Measurements from ENCODE around the gene ABR. TPM values are rescaled to one million over a fixed set of nuclear protein-coding genes. Genes with fewer than 3 reads are reported as not detected.

ABR gene
- polyA plus RNA-seq, 1 donor from 2014 or later, result 34.5 TPM

GRCh38 chr17:1091900-1092299 lies 87.9 kb downstream of the ABR start:
- no peak overlapping the region for H3K27ac ChIP-seq (ENCODE audit: low read length)
- H3K9me3 ChIP-seq (ENCODE audit: low read length), result no peaks in the 10 kb centered on the region
- peaks cover 7% of the 10 kb centered on the region for H3K36me3 ChIP-seq (ENCODE audit: insufficient read depth, low read length)
- no peak for TF ChIP-seq TAF1 (IDR thresholded peaks at IDR 0.05; ENCODE audit: low read depth)
- no peak for TF ChIP-seq REST (IDR thresholded peaks at IDR 0.05; ENCODE audit: borderline replicate concordance)
- no peak for TF ChIP-seq EP300 (conservative IDR thresholded peaks at IDR 0.05; ENCODE audit: poor library complexity, severe bottlenecking)
- TF ChIP-seq MXI1 (conservative IDR thresholded peaks at IDR 0.05; ENCODE audit: poor library complexity, severe bottlenecking), result no peak
- no peak for TF ChIP-seq POLR2AphosphoS5 (IDR thresholded peaks at IDR 0.05)
- TF ChIP-seq EZH2 (IDR thresholded peaks at IDR 0.05; ENCODE audit: borderline replicate concordance, insufficient read depth, low read length, poor library complexity, severe bottlenecking), result no peak
- TF ChIP-seq RAD21 (conservative IDR thresholded peaks at IDR 0.05), result no peak
- no peak overlapping the region for H3K4me2 ChIP-seq (ENCODE audit: low read length)
- no peaks in the 10 kb centered on the region for H3K9me2 ChIP-seq (ENCODE audit: insufficient read depth, low read length)
- no peaks in the 10 kb centered on the region for H4K20me1 ChIP-seq (ENCODE audit: insufficient read depth)
- H3K9ac ChIP-seq (ENCODE audit: low read length), result no peak overlapping the region
- H3F3A ChIP-seq (ENCODE audit: insufficient read depth, low read length, poor library complexity, severe bottlenecking), result no peaks in the 10 kb centered on the region
- H3K27me3 ChIP-seq (ENCODE audit: insufficient read depth, low read depth, low read length), result no peaks in the 10 kb centered on the region
- H3K79me2 ChIP-seq (replicated peaks; ENCODE audit: insufficient read depth, low read length), result no peaks in the 10 kb centered on the region
- H2AFZ ChIP-seq (ENCODE audit: low read depth, low read length), result no peak overlapping the region
- H3K4me3 ChIP-seq (ENCODE audit: low read length), result no peak overlapping the region

DNA sequence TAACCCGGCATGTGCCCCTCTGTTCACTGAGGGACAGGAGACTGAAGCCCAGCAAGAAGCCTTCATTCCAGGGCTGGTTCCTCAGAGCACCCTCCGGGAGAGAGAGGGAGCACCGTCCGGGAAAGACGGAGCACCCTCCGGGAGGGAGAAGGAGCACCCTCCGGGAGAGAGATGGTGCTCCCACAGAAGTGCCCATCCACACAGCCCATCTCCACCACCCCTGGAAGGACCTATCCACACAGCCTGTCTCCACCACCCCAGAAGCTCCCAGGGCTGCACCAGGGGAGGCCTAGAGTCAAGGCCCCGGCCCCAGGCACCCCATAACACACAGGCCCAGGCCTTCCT lies 88.6 kb downstream of the ABR start:
- Histone ChIP-seq H3K4me3 (ENCODE audit: low read length) (no peak overlapping the region), H3K9ac (ENCODE audit: low read length) (no peak overlapping the region), H3K9me3 (ENCODE audit: low read length) (no peaks in the 10 kb centered on the region), H3F3A (ENCODE audit: insufficient read depth, low read length, poor library complexity, severe bottlenecking) (no peaks in the 10 kb centered on the region), H3K27me3 (ENCODE audit: insufficient read depth, low read depth, low read length) (no peaks in the 10 kb centered on the region), H3K79me2 (replicated peaks; ENCODE audit: insufficient read depth, low read length) (no peaks in the 10 kb centered on the region), H3K4me2 (ENCODE audit: low read length) (no peak overlapping the region), H3K9me2 (ENCODE audit: insufficient read depth, low read length) (no peaks in the 10 kb centered on the region), H3K36me3 (ENCODE audit: insufficient read depth, low read length) (peaks cover 7% of the 10 kb centered on the region), H4K20me1 (ENCODE audit: insufficient read depth) (no peaks in the 10 kb centered on the region), H2AFZ (ENCODE audit: low read depth, low read length) (no peak overlapping the region), H3K27ac (ENCODE audit: low read length) (no peak overlapping the region)
- TF ChIP-seq POLR2AphosphoS5 (IDR thresholded peaks at IDR 0.05), result no peak
- TF ChIP-seq EZH2 (IDR thresholded peaks at IDR 0.05; ENCODE audit: borderline replicate concordance, insufficient read depth, low read length, poor library complexity, severe bottlenecking), result no peak
- TF ChIP-seq SMC3 (conservative IDR thresholded peaks at IDR 0.05; ENCODE audit: poor library complexity), result no peak
- TF ChIP-seq MXI1 (conservative IDR thresholded peaks at IDR 0.05; ENCODE audit: poor library complexity, severe bottlenecking), result no peak
- TF ChIP-seq TAF1 (IDR thresholded peaks at IDR 0.05; ENCODE audit: low read depth), result no peak

DNA sequence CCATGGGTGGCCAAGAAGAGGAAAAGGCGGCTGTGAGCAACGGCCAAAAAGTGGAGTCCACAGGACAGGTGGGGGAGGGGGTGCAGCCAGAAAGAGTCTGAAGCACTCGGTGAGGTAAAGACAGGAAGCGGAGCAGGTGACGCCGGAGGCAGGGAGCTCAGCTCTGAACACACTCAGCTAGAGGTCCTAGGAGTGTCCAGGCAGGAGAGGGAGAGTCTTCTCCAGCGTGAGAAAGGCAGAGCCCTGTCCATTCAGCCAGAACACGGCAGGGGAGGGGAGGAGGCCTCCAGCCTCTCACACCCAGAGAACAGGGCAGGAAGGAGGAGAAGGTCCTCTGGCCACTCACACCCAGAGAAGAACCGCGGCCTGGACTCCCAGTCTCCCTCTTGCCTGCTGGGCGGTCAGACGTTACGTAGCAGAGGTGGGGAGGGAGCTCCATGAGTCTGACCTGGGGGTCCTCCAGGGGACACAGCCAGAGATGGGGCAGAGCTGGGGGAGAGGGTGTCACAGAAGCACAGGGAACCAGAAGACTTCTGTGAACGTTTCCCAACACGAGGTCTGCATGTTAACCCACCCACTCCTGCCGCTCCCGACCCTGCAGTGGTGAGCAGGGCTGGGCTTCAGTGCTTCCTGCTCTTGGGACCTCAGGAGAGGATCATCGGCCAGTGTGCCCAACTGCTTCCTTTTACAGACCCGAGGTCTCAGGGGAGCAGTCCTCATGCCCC lies 89.2 kb downstream of the ABR start:
- TF ChIP-seq, protein P1, sequence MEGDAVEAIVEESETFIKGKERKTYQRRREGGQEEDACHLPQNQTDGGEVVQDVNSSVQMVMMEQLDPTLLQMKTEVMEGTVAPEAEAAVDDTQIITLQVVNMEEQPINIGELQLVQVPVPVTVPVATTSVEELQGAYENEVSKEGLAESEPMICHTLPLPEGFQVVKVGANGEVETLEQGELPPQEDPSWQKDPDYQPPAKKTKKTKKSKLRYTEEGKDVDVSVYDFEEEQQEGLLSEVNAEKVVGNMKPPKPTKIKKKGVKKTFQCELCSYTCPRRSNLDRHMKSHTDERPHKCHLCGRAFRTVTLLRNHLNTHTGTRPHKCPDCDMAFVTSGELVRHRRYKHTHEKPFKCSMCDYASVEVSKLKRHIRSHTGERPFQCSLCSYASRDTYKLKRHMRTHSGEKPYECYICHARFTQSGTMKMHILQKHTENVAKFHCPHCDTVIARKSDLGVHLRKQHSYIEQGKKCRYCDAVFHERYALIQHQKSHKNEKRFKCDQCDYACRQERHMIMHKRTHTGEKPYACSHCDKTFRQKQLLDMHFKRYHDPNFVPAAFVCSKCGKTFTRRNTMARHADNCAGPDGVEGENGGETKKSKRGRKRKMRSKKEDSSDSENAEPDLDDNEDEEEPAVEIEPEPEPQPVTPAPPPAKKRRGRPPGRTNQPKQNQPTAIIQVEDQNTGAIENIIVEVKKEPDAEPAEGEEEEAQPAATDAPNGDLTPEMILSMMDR (IDR thresholded peaks at IDR 0.05; ENCODE audit: poor library complexity, severe bottlenecking), result no peak
- no peak for TF ChIP-seq EP300 (conservative IDR thresholded peaks at IDR 0.05; ENCODE audit: poor library complexity, severe bottlenecking)
- no peak for TF ChIP-seq EZH2 (IDR thresholded peaks at IDR 0.05; ENCODE audit: borderline replicate concordance, insufficient read depth, low read length, poor library complexity, severe bottlenecking)
- TF ChIP-seq SMC3 (conservative IDR thresholded peaks at IDR 0.05; ENCODE audit: poor library complexity), result no peak
- no peak for TF ChIP-seq POLR2AphosphoS5 (IDR thresholded peaks at IDR 0.05)
- TF ChIP-seq RAD21 (conservative IDR thresholded peaks at IDR 0.05), result no peak
- TF ChIP-seq REST (IDR thresholded peaks at IDR 0.05; ENCODE audit: borderline replicate concordance), result no peak
- TF ChIP-seq MXI1 (conservative IDR thresholded peaks at IDR 0.05; ENCODE audit: poor library complexity, severe bottlenecking), result no peak
- no peak for TF ChIP-seq TAF1 (IDR thresholded peaks at IDR 0.05; ENCODE audit: low read depth)
- no peaks in the 10 kb centered on the region for H3K9me2 ChIP-seq (ENCODE audit: insufficient read depth, low read length)
- no peaks in the 10 kb centered on the region for H4K20me1 ChIP-seq (ENCODE audit: insufficient read depth)
- H3K36me3 ChIP-seq (ENCODE audit: insufficient read depth, low read length), result peaks cover 7% of the 10 kb centered on the region
- no peak overlapping the region for H3K9ac ChIP-seq (ENCODE audit: low read length)
- no peaks in the 10 kb centered on the region for H3K27me3 ChIP-seq (ENCODE audit: insufficient read depth, low read depth, low read length)
- no peak overlapping the region for H3K27ac ChIP-seq (ENCODE audit: low read length)
- no peaks in the 10 kb centered on the region for H3K9me3 ChIP-seq (ENCODE audit: low read length)
- H3K4me2 ChIP-seq (ENCODE audit: low read length), result no peak overlapping the region
- H3F3A ChIP-seq (ENCODE audit: insufficient read depth, low read length, poor library complexity, severe bottlenecking), result no peaks in the 10 kb centered on the region
- no peak overlapping the region for H2AFZ ChIP-seq (ENCODE audit: low read depth, low read length)
- no peaks in the 10 kb centered on the region for H3K79me2 ChIP-seq (replicated peaks; ENCODE audit: insufficient read depth, low read length)
- no peak overlapping the region for H3K4me3 ChIP-seq (ENCODE audit: low read length)
